ENCODE measurements around the gene PABPC4L.

Gene PABPC4L

GRCh38 chr4:134154097-134154496, 47.5 kb downstream of the PABPC4L start:
- TF ChIP-seq, protein P1, sequence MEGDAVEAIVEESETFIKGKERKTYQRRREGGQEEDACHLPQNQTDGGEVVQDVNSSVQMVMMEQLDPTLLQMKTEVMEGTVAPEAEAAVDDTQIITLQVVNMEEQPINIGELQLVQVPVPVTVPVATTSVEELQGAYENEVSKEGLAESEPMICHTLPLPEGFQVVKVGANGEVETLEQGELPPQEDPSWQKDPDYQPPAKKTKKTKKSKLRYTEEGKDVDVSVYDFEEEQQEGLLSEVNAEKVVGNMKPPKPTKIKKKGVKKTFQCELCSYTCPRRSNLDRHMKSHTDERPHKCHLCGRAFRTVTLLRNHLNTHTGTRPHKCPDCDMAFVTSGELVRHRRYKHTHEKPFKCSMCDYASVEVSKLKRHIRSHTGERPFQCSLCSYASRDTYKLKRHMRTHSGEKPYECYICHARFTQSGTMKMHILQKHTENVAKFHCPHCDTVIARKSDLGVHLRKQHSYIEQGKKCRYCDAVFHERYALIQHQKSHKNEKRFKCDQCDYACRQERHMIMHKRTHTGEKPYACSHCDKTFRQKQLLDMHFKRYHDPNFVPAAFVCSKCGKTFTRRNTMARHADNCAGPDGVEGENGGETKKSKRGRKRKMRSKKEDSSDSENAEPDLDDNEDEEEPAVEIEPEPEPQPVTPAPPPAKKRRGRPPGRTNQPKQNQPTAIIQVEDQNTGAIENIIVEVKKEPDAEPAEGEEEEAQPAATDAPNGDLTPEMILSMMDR (conservative IDR thresholded peaks at IDR 0.05; ENCODE audit: low read depth, low read length): no peak

GRCh38 chr4:134147941-134148340, 53.6 kb downstream of the PABPC4L start:
- H3K4me3 ChIP-seq (ENCODE audit: low read length): no peak overlapping the region
- no peak for DNase-seq (ENCODE audit: low read depth)
- TF ChIP-seq, protein P1 (conservative IDR thresholded peaks at IDR 0.05; ENCODE audit: low read depth, low read length): no peak

More at GRCh38 chr4:134154097-134154496, 47.5 kb downstream of the PABPC4L start:
- no peak for DNase-seq (ENCODE audit: low read depth)
- no peak overlapping the region for H3K4me3 ChIP-seq (ENCODE audit: low read length)
